Right renal pelvis (tissue), 4 donors: ENCODE measurements around the gene MYO1D. TPM values are rescaled to one million over a fixed set of nuclear protein-coding genes. Genes with fewer than 3 reads are reported as not detected.

Source experiments
- DNase-seq, 4 donors: peaks; one replicate each; pipeline ENCODE4 v3.0.0-alpha.2; 2013; ENCODE audit warnings: low read depth in 4 of 4, low spot score in 3 of 4, missing footprints in 1 of 4
- polyA plus RNA-seq, 4 donors: library from polyadenylated mRNA; unstranded; fragments of 120-200 nt; gene quantifications; one replicate each; pipeline ENCODE4 v1.2.1, GENCODE V29; 2013; ENCODE audit not compliant: insufficient read length in 4 of 4

The MYO1D gene
- polyA plus RNA-seq, 4 donors: 28.6 to 33.3 (median 29.4) TPM

GRCh38 chr17:32786169-32786568, 90.8 kb downstream of the MYO1D start:
- no peak for DNase-seq

- no peak for DNase-seq
Measured at GRCh38 chr17:32784113-32784512, 92.8 kb downstream of the MYO1D start.

DNA sequence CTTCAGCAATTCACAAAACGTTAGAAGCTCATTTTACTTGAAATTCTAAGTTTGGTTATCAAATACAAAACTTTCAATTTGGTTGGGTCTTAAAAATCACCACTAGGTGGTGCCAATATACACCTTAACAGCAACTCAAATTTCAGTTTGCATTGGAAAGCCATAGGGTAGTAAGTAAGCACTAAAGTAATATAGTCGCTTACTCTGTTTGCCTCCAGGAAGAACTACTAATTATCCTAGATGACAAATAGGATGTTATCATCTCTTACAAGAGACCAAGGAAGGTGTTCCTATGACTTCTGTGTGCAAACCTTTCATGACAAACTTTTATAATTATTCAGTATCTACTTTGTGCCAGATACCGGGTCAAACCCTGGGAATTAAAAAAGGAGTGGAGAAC, 93.3 kb downstream of the MYO1D start:
- peak; percentile 12 to 31 (median 19) for DNase-seq

- no peak for DNase-seq
Measured at GRCh38 chr17:32780721-32781120, 96.2 kb downstream of the MYO1D start.

GRCh38 chr17:32777922-32778321, 99.0 kb downstream of the MYO1D start:
- no peak for DNase-seq

GRCh38 chr17:32777436-32777835, 99.5 kb downstream of the MYO1D start:
- no peak for DNase-seq

- no peak for DNase-seq
Measured at GRCh38 chr17:32774695-32775084, 102.2 kb downstream of the MYO1D start.

GRCh38 chr17:32773856-32774694, 102.8 kb downstream of the MYO1D start:
- DNase-seq: no peak

GRCh38 chr17:32772453-32773025, 104.4 kb downstream of the MYO1D start:
- DNase-seq: no peak

DNA sequence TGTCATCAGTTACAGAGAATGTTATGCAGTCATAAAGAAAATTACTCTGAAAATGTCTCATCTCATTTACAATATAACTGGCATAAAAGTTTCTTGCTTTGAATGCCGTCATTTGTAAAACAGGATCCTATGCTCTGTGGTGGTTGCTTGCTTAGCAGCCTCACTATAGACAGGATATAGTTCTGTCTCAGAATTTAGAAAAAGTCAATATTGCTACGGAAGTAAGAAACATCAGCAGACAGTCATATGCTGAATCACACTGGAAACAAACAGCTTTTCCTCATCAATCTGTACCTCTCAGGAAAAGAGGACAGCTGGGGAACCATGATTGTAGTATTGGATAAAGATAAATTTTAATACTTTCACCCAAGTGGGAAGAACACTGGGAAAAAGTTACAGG, 105.5 kb downstream of the MYO1D start:
- DNase-seq: no peak

GRCh38 chr17:32769846-32770245, 107.1 kb downstream of the MYO1D start:
- no peak for DNase-seq

GRCh38 chr17:32763855-32764439, 113.0 kb downstream of the MYO1D start:
- DNase-seq: no peak

DNA sequence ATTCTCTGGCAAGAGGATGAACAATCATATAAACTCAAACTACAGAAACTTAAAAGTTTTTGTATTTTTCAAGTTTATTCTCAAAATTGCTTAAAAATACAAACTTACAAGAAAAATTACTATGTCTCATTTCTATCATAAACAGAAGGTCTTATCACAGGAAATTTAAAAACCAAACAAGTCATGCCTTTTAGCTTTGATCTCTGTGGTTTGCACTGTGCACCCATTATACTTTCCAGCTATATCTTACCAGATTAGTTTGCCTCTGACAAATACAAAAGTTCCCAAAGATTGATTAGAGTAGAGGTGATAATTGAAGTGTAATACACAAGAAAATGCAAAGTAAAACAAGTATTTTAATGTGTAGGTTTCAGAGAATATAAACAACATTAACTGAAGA, 117.4 kb downstream of the MYO1D start:
- no peak for DNase-seq

DNA sequence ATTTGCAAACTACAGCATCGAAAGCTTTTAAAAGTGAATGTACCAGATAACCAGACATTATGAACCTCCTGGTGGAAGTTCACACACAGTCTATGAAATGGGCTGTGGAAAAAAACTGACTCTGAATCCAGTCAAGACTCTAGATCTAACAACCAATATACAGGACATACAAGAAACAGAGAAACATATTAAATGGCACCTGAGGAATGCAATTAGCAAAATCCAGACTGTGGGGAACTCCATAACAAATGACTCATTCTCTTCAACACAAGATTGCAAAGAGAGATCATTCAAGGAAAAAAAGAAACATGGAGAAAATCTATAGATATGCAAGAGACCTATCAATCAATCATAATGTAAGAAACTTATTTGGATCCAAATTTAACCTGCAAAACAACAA, 119.0 kb downstream of the MYO1D start:
- DNase-seq: no peak

DNA sequence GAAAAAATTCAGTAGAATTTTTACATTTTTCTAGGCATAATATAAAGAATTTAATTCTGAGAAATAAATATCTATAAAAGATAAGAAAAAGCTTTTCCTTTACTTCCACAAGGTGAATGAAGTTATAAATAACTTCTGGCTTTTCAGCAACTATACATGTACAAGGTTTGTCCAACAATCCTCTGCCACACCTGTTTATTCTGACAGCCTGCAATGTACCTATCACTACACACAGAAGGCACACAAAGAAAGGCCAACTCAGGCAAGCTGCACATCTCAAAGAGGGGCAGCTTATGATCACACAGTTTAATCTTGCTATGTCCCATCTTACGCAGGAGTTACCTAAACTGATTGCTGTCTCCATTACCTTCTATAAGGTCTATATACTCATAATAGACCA, 120.2 kb downstream of the MYO1D start:
- no peak for DNase-seq

GRCh38 chr17:32755045-32755805, 121.7 kb downstream of the MYO1D start:
- peak; percentile 35 to 59 (median 51) for DNase-seq

GRCh38 chr17:32752934-32753333, 124.0 kb downstream of the MYO1D start:
- no peak for DNase-seq

DNA sequence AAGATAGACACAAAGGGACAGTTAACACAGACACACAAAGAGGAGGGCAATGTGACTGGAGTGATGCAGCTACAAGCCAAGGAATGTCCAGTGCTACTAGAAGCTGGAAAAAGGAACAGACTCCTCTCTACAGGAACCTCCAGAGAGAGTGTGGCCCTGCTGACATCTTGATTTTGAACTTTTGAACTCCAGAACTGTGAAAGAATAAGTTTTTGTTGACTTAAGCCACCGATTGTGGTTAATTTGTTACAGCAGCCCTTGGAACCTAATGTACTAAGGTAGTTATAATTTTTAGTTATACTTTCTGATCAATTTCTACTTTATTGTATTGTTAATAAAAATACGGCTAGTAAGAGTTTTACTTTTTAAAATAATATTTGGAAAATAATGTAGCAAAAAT, 129.1 kb downstream of the MYO1D start:
- DNase-seq: no peak

GRCh38 chr17:32746698-32747097, 130.2 kb downstream of the MYO1D start:
- DNase-seq: no peak

- no peak for DNase-seq
Measured at GRCh38 chr17:32746280-32746679, 130.6 kb downstream of the MYO1D start.
